Lower leg skin (tissue), 3 donors: Measurements from ENCODE around the gene TMEM52B.

ENCODE experiments used
- POLR2A ChIP-seq, 2 donors: fragments of 450-650 bp; IDR thresholded peaks; one replicate each; pipeline ENCODE4 v1.6.1; 2016 to 2017; ENCODE audit warnings: antibody characterized with exemption in 2 of 2, mild to moderate bottlenecking in 1 of 2, moderate library complexity in 1 of 2
- TF ChIP-seq, protein P1 (sequence below), 3 donors: fragments of 450-650 bp; IDR thresholded peaks; one replicate each; pipeline ENCODE4 v1.5.1; 2016; ENCODE audit warnings: antibody characterized with exemption in 3 of 3, mild to moderate bottlenecking in 3 of 3, moderate library complexity in 2 of 3

DNA sequence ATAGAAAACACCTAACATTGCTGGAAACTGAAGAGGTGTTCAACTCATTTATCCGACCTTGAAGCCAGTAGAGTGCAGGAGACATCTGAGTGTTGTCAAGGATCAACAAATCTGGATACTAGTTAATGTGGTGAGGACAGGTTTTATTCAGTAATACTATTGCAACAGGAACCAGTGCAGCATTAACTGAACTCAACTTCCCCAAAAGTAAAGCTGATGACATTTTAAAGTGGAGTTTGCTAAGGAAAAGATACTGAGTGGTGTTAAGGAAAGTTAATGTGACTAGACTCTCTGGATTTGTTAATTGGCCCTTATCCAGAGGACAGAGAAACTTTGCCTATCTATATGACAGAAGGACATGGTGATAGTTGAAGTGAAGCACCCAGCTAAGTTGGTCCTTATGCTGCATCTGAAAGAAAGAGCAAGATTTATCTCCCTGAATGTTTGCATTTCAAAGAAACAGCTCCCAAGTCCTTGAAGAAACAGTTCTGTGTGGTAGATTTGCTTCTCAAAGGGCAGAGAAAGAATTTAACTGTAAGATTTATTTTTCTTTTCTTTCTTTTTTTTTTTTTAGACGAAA is 47.6 kb upstream of the TMEM52B start:
- no peak for TF ChIP-seq POLR2A (IDR thresholded peaks at IDR 0.05)
- TF ChIP-seq, protein P1, sequence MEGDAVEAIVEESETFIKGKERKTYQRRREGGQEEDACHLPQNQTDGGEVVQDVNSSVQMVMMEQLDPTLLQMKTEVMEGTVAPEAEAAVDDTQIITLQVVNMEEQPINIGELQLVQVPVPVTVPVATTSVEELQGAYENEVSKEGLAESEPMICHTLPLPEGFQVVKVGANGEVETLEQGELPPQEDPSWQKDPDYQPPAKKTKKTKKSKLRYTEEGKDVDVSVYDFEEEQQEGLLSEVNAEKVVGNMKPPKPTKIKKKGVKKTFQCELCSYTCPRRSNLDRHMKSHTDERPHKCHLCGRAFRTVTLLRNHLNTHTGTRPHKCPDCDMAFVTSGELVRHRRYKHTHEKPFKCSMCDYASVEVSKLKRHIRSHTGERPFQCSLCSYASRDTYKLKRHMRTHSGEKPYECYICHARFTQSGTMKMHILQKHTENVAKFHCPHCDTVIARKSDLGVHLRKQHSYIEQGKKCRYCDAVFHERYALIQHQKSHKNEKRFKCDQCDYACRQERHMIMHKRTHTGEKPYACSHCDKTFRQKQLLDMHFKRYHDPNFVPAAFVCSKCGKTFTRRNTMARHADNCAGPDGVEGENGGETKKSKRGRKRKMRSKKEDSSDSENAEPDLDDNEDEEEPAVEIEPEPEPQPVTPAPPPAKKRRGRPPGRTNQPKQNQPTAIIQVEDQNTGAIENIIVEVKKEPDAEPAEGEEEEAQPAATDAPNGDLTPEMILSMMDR (IDR thresholded peaks at IDR 0.05), result no peak
